GM18867 (cell line): Measurements from ENCODE around the gene CCDC150.

Experiments used
- ATAC-seq: cut with Tn5 transposase; IDR thresholded peaks from one replicate; pipeline ENCODE4 v1.9.1; 2021; ENCODE audit warnings: mild to moderate bottlenecking, moderate library complexity; ENCODE audit not compliant: unreplicated experiment

The CCDC150 gene

DNA sequence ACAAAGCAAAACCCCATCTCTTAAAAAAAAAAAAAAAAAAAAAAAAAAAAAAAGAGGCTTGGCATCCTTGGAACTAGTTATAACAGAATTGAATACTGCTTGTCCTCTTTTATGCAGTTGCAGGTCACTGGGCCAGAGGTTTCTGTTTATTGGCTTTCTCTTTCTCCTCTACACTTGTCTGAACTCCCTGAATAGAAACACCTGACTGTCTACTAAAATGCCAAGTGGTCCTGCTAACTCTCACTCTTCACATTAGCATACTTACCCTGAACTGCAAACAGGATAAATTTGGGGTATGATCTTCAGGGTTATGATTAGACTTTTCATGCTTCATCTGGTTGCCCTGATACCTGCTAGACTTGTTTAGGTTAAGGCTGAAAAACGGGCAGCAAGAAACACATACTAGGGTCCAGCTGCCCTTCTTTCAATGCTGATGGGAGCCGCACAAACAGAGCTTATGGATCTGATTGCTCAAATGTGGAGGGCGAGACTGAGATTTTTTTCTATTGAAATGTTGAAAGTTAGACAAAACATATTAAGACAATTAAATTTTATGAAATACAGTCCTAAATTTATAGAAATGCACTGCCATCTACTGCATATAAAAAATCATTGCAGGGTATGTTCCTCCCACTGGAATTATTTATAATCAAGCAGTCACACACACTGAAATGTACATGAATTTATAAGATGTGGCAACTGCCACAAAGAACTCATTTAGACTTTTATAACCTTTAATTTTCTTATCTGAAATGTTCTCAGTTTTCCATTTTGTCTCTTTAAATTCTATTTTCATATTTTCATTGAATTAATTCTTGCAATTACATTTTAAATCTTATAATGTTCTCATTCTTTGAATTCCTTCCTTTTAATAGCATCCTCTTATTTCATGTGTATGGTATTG, 119.2 kb downstream of the CCDC150 start:
- ATAC-seq: no peak

- no peak for ATAC-seq
Measured at GRCh38 chr2:196759378-196759706, 119.8 kb downstream of the CCDC150 start.

- ATAC-seq: no peak
Measured at GRCh38 chr2:196767101-196767500, 127.6 kb downstream of the CCDC150 start.
